ENCODE measurements around the gene IL1R2.

IL1R2 gene

DNA sequence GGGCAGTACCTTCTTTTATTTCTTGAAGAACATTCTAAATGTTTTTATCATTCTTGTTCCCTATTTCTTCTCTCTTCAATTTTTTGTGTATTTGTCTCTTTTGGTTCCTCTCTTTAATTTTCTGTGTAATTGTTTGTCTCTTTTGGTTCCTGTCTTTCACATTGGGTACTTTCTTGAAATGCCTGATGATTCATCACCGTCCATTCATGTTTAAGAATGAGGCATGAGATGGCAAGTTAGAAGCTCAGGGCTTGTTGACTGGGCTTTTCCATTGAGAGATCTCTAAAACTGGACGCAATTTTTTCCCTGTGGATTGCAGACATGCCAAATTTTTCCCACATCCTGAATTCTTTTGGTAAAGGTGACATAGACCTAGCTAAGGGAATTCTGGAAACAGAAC, 33.7 kb upstream of the IL1R2 start:
- TF ChIP-seq FOXM1 (IDR thresholded peaks at IDR 0.05; ENCODE audit: borderline replicate concordance, low read depth) (no peak), YY1 (IDR thresholded peaks at IDR 0.05; ENCODE audit: low read depth) (no peak), CREB1 (IDR thresholded peaks at IDR 0.05; ENCODE audit: low read depth) (no peak), EGR1 (IDR thresholded peaks at IDR 0.05) (no peak), ZBTB7A (IDR thresholded peaks at IDR 0.05; ENCODE audit: low read depth) (no peak), TEAD4 (IDR thresholded peaks at IDR 0.05) (no peak), CEBPB (IDR thresholded peaks at IDR 0.05) (no peak), TCF12 (IDR thresholded peaks at IDR 0.05; ENCODE audit: low read depth) (no peak), TAF1 (IDR thresholded peaks at IDR 0.05; ENCODE audit: low read depth) (no peak), EP300 (IDR thresholded peaks at IDR 0.05; ENCODE audit: borderline replicate concordance) (no peak), RAD21 (IDR thresholded peaks at IDR 0.05; ENCODE audit: low read depth) (no peak), NFIC (IDR thresholded peaks at IDR 0.05) (no peak)
- TF ChIP-seq, protein P1, sequence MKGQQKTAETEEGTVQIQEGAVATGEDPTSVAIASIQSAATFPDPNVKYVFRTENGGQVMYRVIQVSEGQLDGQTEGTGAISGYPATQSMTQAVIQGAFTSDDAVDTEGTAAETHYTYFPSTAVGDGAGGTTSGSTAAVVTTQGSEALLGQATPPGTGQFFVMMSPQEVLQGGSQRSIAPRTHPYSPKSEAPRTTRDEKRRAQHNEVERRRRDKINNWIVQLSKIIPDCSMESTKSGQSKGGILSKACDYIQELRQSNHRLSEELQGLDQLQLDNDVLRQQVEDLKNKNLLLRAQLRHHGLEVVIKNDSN (IDR thresholded peaks at IDR 0.05): no peak
- TF ChIP-seq, protein P2, sequence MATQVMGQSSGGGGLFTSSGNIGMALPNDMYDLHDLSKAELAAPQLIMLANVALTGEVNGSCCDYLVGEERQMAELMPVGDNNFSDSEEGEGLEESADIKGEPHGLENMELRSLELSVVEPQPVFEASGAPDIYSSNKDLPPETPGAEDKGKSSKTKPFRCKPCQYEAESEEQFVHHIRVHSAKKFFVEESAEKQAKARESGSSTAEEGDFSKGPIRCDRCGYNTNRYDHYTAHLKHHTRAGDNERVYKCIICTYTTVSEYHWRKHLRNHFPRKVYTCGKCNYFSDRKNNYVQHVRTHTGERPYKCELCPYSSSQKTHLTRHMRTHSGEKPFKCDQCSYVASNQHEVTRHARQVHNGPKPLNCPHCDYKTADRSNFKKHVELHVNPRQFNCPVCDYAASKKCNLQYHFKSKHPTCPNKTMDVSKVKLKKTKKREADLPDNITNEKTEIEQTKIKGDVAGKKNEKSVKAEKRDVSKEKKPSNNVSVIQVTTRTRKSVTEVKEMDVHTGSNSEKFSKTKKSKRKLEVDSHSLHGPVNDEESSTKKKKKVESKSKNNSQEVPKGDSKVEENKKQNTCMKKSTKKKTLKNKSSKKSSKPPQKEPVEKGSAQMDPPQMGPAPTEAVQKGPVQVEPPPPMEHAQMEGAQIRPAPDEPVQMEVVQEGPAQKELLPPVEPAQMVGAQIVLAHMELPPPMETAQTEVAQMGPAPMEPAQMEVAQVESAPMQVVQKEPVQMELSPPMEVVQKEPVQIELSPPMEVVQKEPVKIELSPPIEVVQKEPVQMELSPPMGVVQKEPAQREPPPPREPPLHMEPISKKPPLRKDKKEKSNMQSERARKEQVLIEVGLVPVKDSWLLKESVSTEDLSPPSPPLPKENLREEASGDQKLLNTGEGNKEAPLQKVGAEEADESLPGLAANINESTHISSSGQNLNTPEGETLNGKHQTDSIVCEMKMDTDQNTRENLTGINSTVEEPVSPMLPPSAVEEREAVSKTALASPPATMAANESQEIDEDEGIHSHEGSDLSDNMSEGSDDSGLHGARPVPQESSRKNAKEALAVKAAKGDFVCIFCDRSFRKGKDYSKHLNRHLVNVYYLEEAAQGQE (IDR thresholded peaks at IDR 0.05; ENCODE audit: low read depth): no peak
- TF ChIP-seq, protein P3, sequence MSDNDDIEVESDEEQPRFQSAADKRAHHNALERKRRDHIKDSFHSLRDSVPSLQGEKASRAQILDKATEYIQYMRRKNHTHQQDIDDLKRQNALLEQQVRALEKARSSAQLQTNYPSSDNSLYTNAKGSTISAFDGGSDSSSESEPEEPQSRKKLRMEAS (IDR thresholded peaks at IDR 0.05): no peak

DNA sequence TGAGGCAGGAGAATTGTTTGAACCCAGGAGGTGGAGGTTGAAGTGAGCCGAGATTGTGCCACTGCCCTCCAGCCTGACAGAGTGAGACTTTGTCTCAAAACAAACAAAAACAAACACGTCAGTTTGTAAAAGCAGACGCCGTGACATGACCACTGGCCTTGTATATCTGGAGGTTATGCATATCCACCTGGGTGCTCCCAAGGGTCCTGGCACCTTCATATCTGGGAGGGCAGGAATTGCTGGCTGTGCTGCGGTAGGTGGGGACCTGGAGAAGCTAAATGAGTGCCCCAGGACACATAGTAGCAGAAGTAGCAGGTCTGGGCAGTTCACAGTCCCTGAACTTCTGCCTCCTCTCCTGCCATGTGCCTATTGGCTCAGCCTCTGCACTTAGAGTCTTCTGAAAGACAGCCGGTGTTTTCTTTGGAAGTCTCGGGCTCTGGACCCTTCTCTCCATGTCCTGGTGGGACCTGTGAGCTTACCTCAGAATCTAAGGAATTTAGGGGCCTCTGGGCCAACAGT, 30.9 kb upstream of the IL1R2 start:
- TF ChIP-seq TAF1 (IDR thresholded peaks at IDR 0.05; ENCODE audit: low read depth) (no peak), EGR1 (IDR thresholded peaks at IDR 0.05) (no peak), NFIC (IDR thresholded peaks at IDR 0.05) (no peak), ZBTB7A (IDR thresholded peaks at IDR 0.05; ENCODE audit: low read depth) (no peak), CEBPB (IDR thresholded peaks at IDR 0.05) (no peak), FOXM1 (IDR thresholded peaks at IDR 0.05; ENCODE audit: borderline replicate concordance, low read depth) (no peak), RAD21 (IDR thresholded peaks at IDR 0.05; ENCODE audit: low read depth) (no peak), TCF12 (IDR thresholded peaks at IDR 0.05; ENCODE audit: low read depth) (no peak), EP300 (IDR thresholded peaks at IDR 0.05; ENCODE audit: borderline replicate concordance) (no peak), YY1 (IDR thresholded peaks at IDR 0.05; ENCODE audit: low read depth) (no peak)
- TF ChIP-seq, protein P1 (IDR thresholded peaks at IDR 0.05): no peak

DNA sequence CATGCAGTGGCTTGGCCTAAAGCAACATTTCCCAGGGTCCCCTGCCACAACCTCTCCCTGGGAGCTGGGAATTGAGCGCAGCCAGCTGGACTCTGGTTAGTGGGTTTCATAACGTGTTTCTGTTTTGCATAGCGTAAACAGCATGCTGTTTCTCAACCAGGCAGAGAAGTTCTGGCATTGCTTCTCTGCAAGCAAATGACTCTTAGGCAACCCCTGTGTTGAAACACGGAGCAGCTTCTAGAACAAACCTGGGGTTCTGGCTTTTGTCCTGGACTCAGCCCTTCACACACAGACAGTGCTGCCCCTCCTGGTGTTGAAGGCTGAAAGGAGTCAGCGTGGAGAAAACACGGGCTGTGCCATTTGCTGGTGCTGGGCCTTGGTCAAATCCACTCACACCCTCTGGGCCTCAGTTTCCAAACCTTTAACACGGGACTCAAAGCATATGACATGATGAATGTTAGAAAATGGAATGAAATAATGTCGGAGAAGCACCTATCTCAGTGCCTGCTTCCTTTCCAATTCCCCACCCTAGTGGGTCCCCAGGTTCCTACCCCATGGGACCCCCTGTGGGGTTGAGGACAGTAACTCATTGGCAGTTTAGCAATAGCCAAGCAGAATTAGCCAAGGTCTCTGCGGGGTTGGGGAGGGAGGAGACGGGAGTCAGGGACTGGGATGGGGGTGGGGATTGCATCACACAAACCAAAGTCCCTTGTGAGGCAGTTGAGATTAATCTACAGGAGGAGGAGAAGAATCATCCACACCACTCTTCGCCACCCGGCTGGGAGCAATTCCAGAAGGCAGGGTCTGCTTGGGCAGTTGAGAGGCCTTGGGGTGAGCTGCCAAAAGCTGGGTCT, 30.2 kb upstream of the IL1R2 start:
- TF ChIP-seq, protein P3 (IDR thresholded peaks at IDR 0.05): no peak
- TF ChIP-seq, protein P2 (IDR thresholded peaks at IDR 0.05; ENCODE audit: low read depth): no peak
- TF ChIP-seq ZBTB7A (IDR thresholded peaks at IDR 0.05; ENCODE audit: low read depth) (no peak), TAF1 (IDR thresholded peaks at IDR 0.05; ENCODE audit: low read depth) (no peak), CREB1 (IDR thresholded peaks at IDR 0.05; ENCODE audit: low read depth) (no peak), RAD21 (IDR thresholded peaks at IDR 0.05; ENCODE audit: low read depth) (no peak), CEBPB (IDR thresholded peaks at IDR 0.05) (no peak), EP300 (IDR thresholded peaks at IDR 0.05; ENCODE audit: borderline replicate concordance) (no peak), FOXM1 (IDR thresholded peaks at IDR 0.05; ENCODE audit: borderline replicate concordance, low read depth) (no peak), NFIC (IDR thresholded peaks at IDR 0.05) (no peak), EGR1 (IDR thresholded peaks at IDR 0.05) (no peak), YY1 (IDR thresholded peaks at IDR 0.05; ENCODE audit: low read depth) (no peak), TEAD4 (IDR thresholded peaks at IDR 0.05) (no peak)
- TF ChIP-seq, protein P1 (IDR thresholded peaks at IDR 0.05): no peak

DNA sequence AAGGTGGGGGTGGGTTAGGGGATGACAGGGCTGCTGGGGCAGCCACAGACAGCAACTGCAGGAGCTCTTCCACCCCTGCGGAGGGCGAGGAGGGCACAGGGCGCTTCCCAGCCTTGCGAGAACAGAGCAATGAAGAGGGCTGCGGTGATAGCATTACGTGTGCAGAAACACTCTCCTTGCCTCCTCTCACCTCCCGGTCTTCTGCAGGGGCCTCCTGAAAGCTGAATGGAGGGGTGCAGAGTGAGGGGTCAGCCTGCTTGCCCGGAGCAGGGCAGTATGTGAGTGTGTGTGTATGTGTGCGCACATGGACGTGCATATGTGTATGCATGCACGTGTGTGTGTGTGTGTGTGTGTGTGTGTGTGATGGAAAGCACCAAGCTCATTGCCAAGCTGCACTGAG, 29.5 kb upstream of the IL1R2 start:
- TF ChIP-seq YY1 (IDR thresholded peaks at IDR 0.05; ENCODE audit: low read depth): no peak
- TF ChIP-seq, protein P3 (IDR thresholded peaks at IDR 0.05): no peak
- TF ChIP-seq TAF1 (IDR thresholded peaks at IDR 0.05; ENCODE audit: low read depth): no peak
- no peak for TF ChIP-seq CEBPB (IDR thresholded peaks at IDR 0.05)
- TF ChIP-seq EGR1 (IDR thresholded peaks at IDR 0.05): no peak
- TF ChIP-seq CREB1 (IDR thresholded peaks at IDR 0.05; ENCODE audit: low read depth): no peak
- TF ChIP-seq ZBTB7A (IDR thresholded peaks at IDR 0.05; ENCODE audit: low read depth): no peak
- TF ChIP-seq, protein P2 (IDR thresholded peaks at IDR 0.05; ENCODE audit: low read depth): no peak
- TF ChIP-seq NFIC (IDR thresholded peaks at IDR 0.05): no peak
- no peak for TF ChIP-seq RAD21 (IDR thresholded peaks at IDR 0.05; ENCODE audit: low read depth)
- TF ChIP-seq, protein P1 (IDR thresholded peaks at IDR 0.05): no peak
- TF ChIP-seq EP300 (IDR thresholded peaks at IDR 0.05; ENCODE audit: borderline replicate concordance): no peak
- TF ChIP-seq TCF12 (IDR thresholded peaks at IDR 0.05; ENCODE audit: low read depth): no peak
- no peak for TF ChIP-seq TEAD4 (IDR thresholded peaks at IDR 0.05)
- TF ChIP-seq FOXM1 (IDR thresholded peaks at IDR 0.05; ENCODE audit: borderline replicate concordance, low read depth): no peak

Measured in Ishikawa (cell line).